Measurements from ENCODE around the gene RHBDL3. TPM values are rescaled to one million over a fixed set of nuclear protein-coding genes. Genes with fewer than 3 reads are reported as not detected.

The RHBDL3 gene
- total RNA-seq = 1 to 10 TPM in 3 of 4 donors, under 1 TPM in 1; 0.52 to 2.2 (median 1.5) TPM

GRCh38 chr17:32265192-32265923 is at the start of gene RHBDL3:
RHBDL3 (plus strand) TSS chr17:32265832; CDS start chr17:32266190, 358 bp downstream.
- H3K4me3 ChIP-seq = peak within 1 kb of the TSS; percentile 77 to 80
- peak; percentile 88 for ATAC-seq

GRCh38 chr17:32222621-32223020 is 43.0 kb upstream of the RHBDL3 start:
- TF ChIP-seq CTCF (IDR thresholded peaks at IDR 0.05) (no peak), POLR2A (IDR thresholded peaks at IDR 0.05) (no peak), EP300 (IDR thresholded peaks at IDR 0.05) (no peak), POLR2AphosphoS5 (IDR thresholded peaks at IDR 0.05) (no peak)
- 58 to 64% methylated on average over 3 of the region's 3 CpGs for WGBS, 2 donors (ENCODE audit: low coverage in 1 of 2)
- Histone ChIP-seq H3K9me3 (no peaks in the 10 kb centered on the region), H3K27ac (no peak overlapping the region), H3K4me1 (no peaks in the 10 kb centered on the region), H3K36me3 (peaks cover 0 to 68% of the 10 kb centered on the region in 2 donors), H3K4me3 (no peak overlapping the region), H3K27me3 (no peaks in the 10 kb centered on the region)
- ATAC-seq = no peak

More at GRCh38 chr17:32265192-32265923, at the start of gene RHBDL3:
- H3K9me3 ChIP-seq = no peaks in the 10 kb centered on the region
- H3K27ac ChIP-seq = peak within 1 kb of the TSS in 3 of 4 donors; percentile 36 to 73 (median 53)
- 23 to 27% methylated on average over 3 to 4 of the region's 68 CpGs for WGBS, 2 donors (ENCODE audit: low coverage in 1 of 2)
- H3K36me3 ChIP-seq = no peaks in the 10 kb centered on the region
- TF ChIP-seq POLR2A (IDR thresholded peaks at IDR 0.05) (peak in 1 of 2 donors; percentile 17), POLR2AphosphoS5 (IDR thresholded peaks at IDR 0.05) (no peak)
- peaks cover 36% of the 10 kb centered on the region for H3K27me3 ChIP-seq
- H3K4me1 ChIP-seq = peaks cover 0 to 30% (median 8%) of the 10 kb centered on the region in 3 donors

- H3K4me3 ChIP-seq = no peak overlapping the region
- no peaks in the 10 kb centered on the region for H3K9me3 ChIP-seq
- no peak for ATAC-seq
- peaks cover 0 to 65% of the 10 kb centered on the region in 2 donors for H3K36me3 ChIP-seq
- 89 to 90% methylated on average over 3 of the region's 3 CpGs for WGBS, 2 donors (ENCODE audit: low coverage in 1 of 2)
- no peak for TF ChIP-seq EP300 (IDR thresholded peaks at IDR 0.05)
- no peak for TF ChIP-seq CTCF (IDR thresholded peaks at IDR 0.05)
- no peak for TF ChIP-seq POLR2AphosphoS5 (IDR thresholded peaks at IDR 0.05)
- TF ChIP-seq POLR2A (IDR thresholded peaks at IDR 0.05) = no peak
- no peak overlapping the region for H3K27ac ChIP-seq
- H3K4me1 ChIP-seq = no peaks in the 10 kb centered on the region
- no peaks in the 10 kb centered on the region for H3K27me3 ChIP-seq
Observed at GRCh38 chr17:32223703-32224102, 41.9 kb upstream of the RHBDL3 start.

GRCh38 chr17:32226886-32227285 is 38.7 kb upstream of the RHBDL3 start:
- H3K36me3 ChIP-seq = peaks cover 0 to 46% of the 10 kb centered on the region in 2 donors
- 38% methylated on average over 1 of the region's 3 CpGs; no CpG with 5 or more reads in 1 of the 2 donors for WGBS, 2 donors (ENCODE audit: low coverage in 1 of 2)

GRCh38 chr17:32227910-32228309 is 37.7 kb upstream of the RHBDL3 start:
- no peak for TF ChIP-seq POLR2AphosphoS5 (IDR thresholded peaks at IDR 0.05)
- no peak for TF ChIP-seq EP300 (IDR thresholded peaks at IDR 0.05)
- no peak for TF ChIP-seq CTCF (IDR thresholded peaks at IDR 0.05)
- TF ChIP-seq POLR2A (IDR thresholded peaks at IDR 0.05) = no peak
- WGBS, 2 donors (ENCODE audit: low coverage in 1 of 2) = 67 to 80% methylated on average over 1 to 4 of the region's 9 CpGs
- no peaks in the 10 kb centered on the region for H3K27me3 ChIP-seq
- H3K4me1 ChIP-seq = no peaks in the 10 kb centered on the region
- no peak for ATAC-seq
- peaks cover 0 to 36% of the 10 kb centered on the region in 2 donors for H3K36me3 ChIP-seq
- no peaks in the 10 kb centered on the region for H3K9me3 ChIP-seq
- no peak overlapping the region for H3K27ac ChIP-seq
- no peak overlapping the region for H3K4me3 ChIP-seq

More at GRCh38 chr17:32226886-32227285, 38.7 kb upstream of the RHBDL3 start:
- Histone ChIP-seq H3K4me1 (no peaks in the 10 kb centered on the region), H3K27ac (no peak overlapping the region), H3K4me3 (no peak overlapping the region), H3K9me3 (no peaks in the 10 kb centered on the region), H3K27me3 (no peaks in the 10 kb centered on the region)
- no peak for TF ChIP-seq CTCF (IDR thresholded peaks at IDR 0.05)
- TF ChIP-seq EP300 (IDR thresholded peaks at IDR 0.05) = no peak
- ATAC-seq = no peak
